Umbilical cord (tissue), 2 donors: ENCODE results near the gene GLB1L2. TPM values are rescaled to one million over a fixed set of nuclear protein-coding genes. Genes with fewer than 3 reads are reported as not detected.

Experiments used
- DNase-seq: peaks from one replicate; pipeline ENCODE4 v3.0.0-alpha.2; 2015; ENCODE audit warnings: low spot score
- total RNA-seq: library from RNA; depleted of rRNA; stranded (reverse); fragments of >200 nt; gene quantifications from one replicate; pipeline ENCODE4 v1.2.3, GENCODE V29; 2014; ENCODE audit warnings: low replicate concordance; ENCODE audit not compliant: insufficient read depth

Gene GLB1L2
- total RNA-seq, 1 donor from 2014 or later = 32.3 TPM

- DNase-seq = no peak
Measured at GRCh38 chr11:134404575-134405341, 73.0 kb downstream of the GLB1L2 start.

GRCh38 chr11:134405436-134405835 lies 73.6 kb downstream of the GLB1L2 start:
- no peak for DNase-seq

GRCh38 chr11:134405841-134406240 lies 74.1 kb downstream of the GLB1L2 start:
- no peak for DNase-seq

GRCh38 chr11:134406264-134407185 lies 74.7 kb downstream of the GLB1L2 start:
- DNase-seq = no peak

- DNase-seq = no peak
Measured at GRCh38 chr11:134407321-134407828, 75.6 kb downstream of the GLB1L2 start.

GRCh38 chr11:134407923-134408322 lies 76.1 kb downstream of the GLB1L2 start:
- DNase-seq = no peak

GRCh38 chr11:134409552-134410429 lies 78.0 kb downstream of the GLB1L2 start:
- no peak for DNase-seq

- no peak for DNase-seq
Measured at GRCh38 chr11:134410766-134411165, 79.0 kb downstream of the GLB1L2 start.

- DNase-seq = no peak
Measured at GRCh38 chr11:134412203-134413042, 80.6 kb downstream of the GLB1L2 start, which contains the start of gene B3GAT1. Gene B3GAT1, minus strand, starts transcription at chr11:134412242. Its CDS starts 24,583 bp downstream, at chr11:134387659.

- no peak for DNase-seq
Measured at GRCh38 chr11:134413043-134413825, 81.4 kb downstream of the GLB1L2 start.

- DNase-seq = no peak
Measured at GRCh38 chr11:134413826-134414731, 82.3 kb downstream of the GLB1L2 start.

GRCh38 chr11:134414766-134415765 lies 83.3 kb downstream of the GLB1L2 start:
- no peak for DNase-seq

GRCh38 chr11:134416726-134417125 lies 84.9 kb downstream of the GLB1L2 start:
- no peak for DNase-seq

- DNase-seq = peak; percentile 68
Measured at GRCh38 chr11:134417871-134418840, 86.4 kb downstream of the GLB1L2 start.

- no peak for DNase-seq
Measured at GRCh38 chr11:134423106-134423505, 91.3 kb downstream of the GLB1L2 start.

- DNase-seq = no peak
Measured at GRCh38 chr11:134425413-134425812, 93.6 kb downstream of the GLB1L2 start.
